Measurements from ENCODE around the gene FLRT2.

FLRT2 gene

DNA sequence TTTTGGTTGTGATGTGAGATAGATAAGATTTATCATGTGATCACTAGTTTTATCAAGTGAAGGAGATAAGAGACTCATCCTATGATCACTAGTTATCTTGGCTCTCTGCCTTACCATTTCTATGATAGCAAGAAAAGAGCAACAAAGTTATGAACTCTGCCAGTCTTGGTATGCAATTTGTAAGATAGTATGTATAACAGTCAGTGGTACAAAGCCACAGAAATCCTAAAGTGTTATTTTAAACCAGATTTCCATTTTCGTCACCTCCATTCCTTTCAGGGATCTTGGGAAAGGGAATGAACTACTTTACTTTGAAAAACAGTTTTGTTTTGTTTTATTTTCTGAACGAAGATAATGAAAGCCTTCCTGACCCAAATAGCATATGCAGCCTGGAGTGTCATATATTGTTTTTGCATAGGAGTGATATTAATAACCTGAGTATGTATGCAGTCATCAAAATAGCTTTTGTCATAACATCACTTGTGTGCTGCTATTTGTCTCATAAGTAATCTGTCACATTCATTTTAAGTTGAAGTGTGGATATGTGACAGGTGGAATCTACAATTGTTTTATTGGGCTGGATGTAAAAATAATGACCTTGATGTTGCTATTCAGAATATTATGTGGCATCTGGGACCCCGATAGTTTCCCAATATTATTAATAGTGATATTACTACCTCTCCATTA, 35.0 kb downstream of the FLRT2 start:
- no peak for DNase-seq (ENCODE audit: low read depth in 2 of 2)

DNA sequence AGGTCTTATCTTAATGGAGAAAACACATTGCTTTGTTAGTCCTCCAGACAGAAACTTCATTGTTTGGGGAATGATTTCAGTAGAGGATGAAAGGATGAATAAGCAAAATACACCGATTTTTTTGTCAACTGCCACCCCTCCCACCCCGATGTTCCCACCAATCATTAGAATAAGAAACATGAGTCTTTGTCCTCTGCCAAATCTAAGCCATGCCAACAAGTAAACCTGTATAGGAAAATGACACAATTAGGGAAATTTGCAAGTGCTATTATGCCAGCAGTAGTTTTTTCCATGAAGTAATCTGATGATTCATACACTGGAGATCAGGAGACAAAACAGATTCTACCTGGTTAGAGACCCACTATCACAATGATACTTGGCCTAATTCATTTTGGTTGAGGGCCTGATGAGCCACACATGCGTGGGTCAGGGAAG, 35.9 kb downstream of the FLRT2 start:
- no peak for DNase-seq (ENCODE audit: low read depth in 2 of 2)

DNA sequence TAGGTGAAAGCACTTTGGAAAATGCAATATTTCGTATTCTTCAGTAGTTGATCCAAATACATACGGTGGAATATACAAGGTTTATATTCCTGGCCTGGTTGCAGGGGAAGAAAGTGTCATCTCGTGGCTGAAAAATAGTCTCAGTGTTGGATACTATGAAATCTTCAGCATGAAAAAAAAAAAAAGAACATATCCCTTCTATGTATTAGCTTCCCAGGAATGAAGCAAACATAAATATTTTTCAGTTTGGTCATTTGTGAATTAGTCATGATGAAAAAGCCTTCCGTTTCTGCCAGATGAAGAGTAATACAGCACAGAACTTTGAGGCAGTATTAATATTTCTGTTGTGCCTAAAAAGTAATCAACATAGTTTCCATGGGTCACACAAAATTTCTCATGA, 36.7 kb downstream of the FLRT2 start:
- DNase-seq (ENCODE audit: low read depth in 2 of 2): no peak

DNA sequence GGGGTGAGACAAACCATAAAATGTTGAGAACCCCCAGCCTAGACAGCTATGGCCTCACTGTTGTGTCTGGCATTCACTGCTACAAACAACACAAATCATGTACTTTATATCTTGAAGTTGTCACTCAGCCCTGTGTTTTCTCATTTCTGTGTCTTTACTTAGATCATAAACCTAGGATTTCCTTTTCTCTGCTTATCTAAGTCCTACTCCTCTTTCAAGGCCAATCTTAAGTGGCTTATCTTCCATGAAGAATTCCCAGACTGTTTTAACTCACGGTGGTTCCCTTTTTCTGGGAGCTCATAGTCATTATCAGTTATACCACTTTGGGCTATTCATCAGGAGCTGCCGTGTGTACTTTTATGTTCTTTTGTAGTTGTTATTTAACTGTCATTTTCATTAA, 42.1 kb downstream of the FLRT2 start:
- DNase-seq (ENCODE audit: low read depth in 2 of 2): no peak

DNA sequence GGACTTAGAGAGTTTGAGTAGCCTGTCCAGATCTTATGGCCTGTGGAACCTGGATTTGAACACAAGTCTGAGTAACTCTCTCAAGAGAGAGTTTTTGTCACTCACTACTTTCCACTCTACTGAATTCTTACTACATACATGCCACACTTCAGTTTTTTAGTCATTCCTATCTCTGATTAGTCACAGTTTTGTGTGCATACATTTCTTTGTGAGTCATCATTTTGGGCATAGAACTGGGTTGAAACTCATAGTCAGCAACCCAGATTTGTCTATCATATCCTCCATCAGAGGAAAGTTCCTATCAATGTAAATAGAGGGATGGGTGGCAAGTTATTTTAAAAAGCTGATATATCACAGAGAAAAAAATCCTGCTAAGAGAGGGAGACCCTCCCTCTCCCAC, 42.9 kb downstream of the FLRT2 start:
- no peak for DNase-seq (ENCODE audit: low read depth in 2 of 2)

DNA sequence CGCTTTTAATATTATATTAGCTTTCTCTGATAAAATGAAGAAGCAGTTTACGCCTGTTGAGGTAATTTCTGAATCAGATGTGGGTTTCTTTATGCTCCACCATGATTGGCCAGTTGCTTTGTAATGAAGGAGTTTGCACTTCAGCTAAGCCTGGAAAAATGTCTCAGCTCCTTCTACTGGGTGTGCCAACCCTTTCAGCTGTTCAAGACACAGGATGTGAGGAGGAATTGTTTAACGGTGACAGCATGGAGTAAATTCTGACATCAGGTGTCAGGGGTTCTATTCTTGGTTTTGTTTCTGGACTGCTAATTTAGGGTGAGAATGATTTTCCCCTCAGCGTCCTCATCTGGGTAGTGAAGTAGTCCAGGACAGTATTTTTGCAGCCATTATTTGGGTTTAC, 43.5 kb downstream of the FLRT2 start:
- DNase-seq (ENCODE audit: low read depth in 2 of 2): no peak

DNA sequence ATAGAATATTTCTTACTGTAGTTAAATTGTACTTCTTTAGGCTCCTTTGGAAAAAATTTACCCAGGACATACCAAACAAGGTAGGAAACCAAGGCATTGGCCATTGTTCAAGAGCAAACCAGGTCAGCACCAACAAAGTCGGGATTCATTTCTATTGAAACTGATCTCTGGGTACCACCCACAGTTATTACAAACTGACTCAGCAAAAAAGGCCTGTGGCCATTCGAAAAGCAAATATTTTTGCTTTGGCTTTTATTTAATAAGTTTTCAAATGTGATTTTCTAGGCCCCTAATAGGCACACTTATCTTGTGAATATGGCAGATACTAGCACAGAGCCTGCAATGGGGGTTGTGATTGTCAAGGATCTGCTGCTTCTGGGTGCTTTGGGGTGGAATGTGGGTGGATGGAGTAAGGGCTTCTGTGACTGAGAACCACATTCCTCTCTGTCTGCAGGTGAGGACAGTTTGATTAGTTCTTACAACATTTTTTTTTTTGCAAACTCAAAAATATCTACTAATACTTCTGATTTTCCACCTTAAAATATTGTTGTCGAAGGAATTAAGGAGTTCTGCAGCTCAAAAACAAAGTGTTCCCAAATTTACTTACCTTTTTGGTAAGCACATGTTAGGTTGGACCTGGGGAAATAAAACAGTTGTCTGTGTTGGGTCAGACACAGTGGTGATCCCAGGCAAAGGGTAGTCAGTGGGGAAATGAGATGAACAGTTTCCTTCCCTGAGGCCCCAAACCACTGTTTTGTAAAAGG, 45.1 kb downstream of the FLRT2 start:
- no peak for DNase-seq (ENCODE audit: low read depth in 2 of 2)

DNA sequence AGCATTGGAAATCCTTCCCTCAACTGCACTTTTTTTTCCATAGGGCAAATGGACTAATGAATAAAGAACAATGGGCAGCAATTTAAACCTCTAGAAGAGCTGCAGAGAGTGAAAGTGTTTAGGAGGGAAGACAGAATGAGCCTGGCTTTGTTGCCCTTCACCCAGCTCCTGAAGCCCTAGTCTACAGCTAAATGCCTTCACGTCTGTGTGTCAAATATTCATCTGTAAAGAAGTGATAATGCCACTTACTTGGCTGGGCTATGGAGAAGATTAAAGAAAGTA, 45.6 kb downstream of the FLRT2 start:
- DNase-seq (ENCODE audit: low read depth in 2 of 2): no peak

DNA sequence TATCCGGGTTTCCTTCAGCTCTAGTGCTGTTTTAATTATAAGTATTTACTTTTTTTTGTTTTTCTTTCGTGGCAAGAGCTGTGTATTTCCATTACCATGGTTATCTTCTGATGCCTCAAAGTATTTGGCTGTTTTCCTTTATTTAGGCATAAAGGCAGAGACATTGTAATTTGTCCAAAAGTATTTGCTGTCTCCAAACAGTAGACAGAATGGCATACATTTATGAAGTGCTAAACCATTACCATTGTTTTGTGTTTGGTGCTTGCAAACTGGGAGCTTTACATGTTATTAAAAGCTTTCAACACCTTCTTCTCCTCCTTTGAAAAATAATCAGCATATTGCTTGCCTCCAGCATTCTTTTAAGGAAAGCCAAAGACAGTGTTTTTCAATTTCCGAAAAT, 46.3 kb downstream of the FLRT2 start:
- DNase-seq (ENCODE audit: low read depth in 2 of 2): no peak

DNA sequence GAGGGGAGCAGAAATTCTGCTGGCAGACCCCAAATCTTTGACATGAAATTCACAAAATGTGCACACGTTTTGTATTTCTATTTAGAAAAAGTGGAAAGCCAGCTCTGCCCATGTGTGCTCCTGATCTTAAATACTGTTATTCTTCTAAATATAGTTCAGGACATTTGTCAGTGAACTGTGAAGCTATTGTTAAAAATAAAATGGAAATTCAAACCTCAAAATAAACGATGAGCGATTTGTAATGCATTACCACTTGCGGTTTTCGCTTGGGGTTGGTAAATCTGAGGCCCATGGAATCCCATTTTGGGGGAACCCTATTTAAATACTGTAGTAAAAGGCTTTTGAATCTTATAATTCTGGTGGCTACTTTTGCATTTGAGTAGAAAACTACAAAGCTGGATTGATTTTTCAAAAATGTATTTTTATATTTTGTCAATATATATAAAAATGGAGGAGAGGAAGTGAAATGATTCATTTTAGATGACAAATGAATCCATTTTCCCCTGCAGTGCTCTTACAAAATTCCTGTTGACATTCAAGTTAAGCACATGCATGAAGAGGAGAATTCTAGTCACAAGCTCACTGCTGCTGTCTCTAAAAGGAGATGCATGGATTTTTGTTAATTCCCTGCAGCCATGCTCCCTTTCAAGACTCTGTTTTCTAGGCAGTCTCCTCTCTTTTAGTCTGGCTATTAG, 47.1 kb downstream of the FLRT2 start:
- no peak for DNase-seq (ENCODE audit: low read depth in 2 of 2)

DNA sequence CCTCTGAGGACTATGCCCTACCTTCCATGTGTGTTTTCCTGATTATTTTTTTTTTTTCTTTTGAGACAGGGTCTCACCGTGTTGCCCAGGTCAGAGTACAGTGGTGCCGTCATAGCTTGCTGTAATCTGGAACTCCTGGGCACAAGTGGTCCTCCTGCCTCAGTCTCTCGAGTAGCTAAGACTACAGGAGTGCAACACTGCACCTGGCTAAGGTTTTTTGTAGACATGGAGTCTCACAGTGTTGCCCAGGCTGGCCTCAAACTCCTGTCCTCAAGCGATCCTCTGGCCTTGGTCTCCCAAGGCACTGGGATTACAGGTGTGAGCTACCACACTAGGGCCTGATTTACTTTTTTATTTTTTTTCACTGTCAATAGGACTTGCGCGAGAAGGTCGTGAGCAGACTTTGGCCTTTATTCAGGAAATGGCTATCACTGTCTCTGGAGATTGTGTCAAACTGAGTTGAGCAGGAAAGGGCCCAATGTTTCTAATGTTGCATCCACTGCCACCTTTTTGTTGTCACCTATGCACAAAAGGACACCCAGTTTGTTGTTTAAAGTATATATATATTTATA, 47.7 kb downstream of the FLRT2 start:
- DNase-seq (ENCODE audit: low read depth in 2 of 2): no peak

DNA sequence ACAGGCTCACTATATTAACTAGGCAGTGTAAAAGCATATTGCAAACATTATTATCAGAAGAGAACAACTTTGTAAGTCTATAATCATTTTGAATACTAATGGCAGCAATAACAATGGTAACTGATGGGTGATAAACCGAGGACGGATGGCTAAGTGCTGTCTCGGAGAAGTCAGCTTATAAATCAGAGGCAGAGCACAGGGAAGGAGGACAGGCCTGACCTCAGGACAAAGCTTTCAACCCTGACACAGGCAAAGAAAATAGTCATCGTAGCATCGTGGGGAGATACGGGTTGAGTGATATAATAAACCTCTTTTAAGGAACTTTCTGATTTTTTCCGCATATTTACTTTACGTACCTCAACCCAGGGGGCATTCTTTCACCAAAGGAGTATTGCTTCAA, 48.4 kb downstream of the FLRT2 start:
- DNase-seq (ENCODE audit: low read depth in 2 of 2): no peak

DNA sequence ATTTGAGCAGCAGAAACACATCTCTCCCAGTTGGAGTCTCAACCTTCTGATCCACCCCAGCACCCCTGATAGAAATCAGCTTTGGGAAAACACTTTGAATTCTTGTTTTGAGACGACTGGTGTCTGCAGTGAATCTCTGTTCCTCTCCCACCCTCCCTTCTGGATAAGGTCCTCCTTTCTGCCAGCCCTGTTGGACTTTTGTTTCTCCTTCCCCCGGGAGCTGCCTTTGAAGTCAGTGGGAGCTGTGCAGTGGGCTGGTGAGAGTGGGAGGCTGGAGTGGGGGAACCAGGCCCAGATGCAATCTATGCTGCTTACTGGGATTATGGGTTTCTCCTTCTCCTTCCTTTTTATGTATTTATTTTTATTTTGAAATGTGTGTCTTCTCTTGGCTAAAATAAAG, 49.0 kb downstream of the FLRT2 start:
- DNase-seq (ENCODE audit: low read depth in 2 of 2): no peak

DNA sequence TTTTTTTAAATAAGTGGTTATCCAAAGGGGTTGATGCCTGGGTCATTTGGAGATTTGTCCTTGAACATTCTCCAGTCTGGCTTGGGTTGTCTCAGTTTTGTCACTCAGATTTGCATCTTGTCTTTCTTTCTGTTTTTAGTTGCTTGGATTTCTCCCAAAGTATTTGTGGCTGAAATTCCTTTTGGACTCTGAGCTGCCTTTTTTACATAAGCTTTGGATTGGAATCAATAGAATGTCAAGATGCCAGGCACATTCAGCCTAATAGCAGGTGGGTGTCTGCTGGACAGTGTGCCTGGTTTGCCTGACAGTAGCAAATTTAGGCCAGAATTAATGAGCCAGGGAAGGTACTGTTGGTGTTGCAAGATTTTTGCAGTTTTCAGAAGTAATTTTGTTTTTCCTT, 50.0 kb downstream of the FLRT2 start:
- no peak for DNase-seq (ENCODE audit: low read depth in 2 of 2)

DNA sequence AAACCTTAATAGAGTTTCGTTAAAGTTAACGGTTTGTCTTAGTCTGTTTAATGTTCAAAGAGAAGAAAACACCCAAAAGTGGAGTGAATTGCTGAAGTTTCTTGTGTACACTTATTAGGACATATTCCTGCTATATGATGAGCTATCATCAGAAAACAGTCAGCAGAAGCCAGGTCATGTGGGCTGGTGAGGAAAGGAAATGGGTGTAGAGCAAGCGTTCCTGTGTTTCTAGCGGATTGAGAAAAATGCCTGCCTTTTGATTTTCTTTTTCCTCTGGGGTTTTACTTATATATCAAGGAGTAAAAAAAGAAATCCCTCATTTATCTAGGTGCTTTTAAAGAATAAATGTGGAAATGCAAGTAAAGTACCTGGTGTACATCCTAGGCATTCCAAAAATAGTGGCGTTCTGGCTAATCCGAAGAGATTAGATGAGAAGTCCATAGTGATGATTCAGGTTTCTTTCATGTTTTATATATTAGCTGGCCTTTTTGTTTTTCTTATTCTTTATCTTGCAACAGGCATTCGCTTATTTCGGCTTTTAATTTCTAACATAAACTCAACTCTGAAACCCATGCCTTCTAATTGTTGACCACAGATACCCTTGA, 50.7 kb downstream of the FLRT2 start:
- DNase-seq (ENCODE audit: low read depth in 2 of 2): no peak

DNA sequence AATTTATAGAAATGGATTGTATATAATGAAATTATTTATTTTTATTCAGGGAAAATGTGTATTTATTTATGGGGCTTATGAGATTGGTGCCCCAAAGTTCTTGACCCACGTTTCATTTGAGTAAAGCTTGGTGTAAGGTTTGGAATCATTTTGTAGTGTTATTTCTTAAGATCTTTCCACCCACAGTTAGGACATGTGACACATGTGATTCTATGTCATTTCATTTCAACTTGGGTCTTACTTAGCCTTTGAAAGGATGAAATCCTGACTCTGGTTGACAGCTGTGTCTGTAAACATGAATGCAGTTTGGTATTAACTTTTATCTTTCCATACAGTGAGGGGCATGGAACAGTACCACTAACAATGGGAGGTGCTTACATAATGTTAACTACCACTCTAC, 51.7 kb downstream of the FLRT2 start:
- no peak for DNase-seq (ENCODE audit: low read depth in 2 of 2)

DNA sequence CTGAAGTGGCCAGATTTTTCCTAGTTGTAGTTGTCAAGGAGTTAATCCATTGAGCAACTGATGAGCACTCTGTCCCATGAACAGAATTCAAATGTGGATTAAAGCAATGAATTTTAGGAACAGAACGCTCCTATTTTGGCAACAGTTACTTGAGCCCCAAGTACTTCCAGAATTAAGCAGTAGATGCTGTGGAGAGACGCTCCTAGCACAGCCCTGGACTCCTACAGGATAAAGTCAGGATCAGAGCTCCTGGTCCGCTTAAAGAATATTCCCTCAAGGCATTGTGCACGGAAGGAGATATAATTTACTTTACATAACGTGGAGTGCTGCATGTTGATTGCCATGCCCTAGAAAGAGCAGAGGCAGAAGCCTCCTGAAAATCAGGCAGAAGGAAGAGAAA, 53.4 kb downstream of the FLRT2 start:
- no peak for DNase-seq (ENCODE audit: low read depth in 2 of 2)

DNA sequence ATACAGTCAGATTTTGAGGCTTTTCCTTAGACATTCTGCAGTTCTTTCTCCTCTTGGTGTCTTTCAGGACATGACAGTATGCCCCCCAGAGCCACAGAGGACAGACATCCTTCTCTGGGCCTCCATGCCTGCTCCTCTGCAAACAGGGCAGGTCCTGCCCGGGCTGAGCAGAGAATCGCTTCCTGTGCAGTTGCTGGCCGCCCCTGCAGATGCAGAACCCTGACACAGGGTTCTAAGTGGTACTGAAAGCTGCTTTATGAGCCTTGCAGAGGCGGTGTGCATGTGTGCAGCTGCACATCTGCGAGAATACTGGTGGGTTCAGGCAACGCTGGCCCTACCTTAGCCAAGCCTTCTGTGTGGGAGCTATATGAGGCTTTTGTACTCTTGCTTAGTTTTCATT, 54.5 kb downstream of the FLRT2 start:
- no peak for DNase-seq (ENCODE audit: low read depth in 2 of 2)

DNA sequence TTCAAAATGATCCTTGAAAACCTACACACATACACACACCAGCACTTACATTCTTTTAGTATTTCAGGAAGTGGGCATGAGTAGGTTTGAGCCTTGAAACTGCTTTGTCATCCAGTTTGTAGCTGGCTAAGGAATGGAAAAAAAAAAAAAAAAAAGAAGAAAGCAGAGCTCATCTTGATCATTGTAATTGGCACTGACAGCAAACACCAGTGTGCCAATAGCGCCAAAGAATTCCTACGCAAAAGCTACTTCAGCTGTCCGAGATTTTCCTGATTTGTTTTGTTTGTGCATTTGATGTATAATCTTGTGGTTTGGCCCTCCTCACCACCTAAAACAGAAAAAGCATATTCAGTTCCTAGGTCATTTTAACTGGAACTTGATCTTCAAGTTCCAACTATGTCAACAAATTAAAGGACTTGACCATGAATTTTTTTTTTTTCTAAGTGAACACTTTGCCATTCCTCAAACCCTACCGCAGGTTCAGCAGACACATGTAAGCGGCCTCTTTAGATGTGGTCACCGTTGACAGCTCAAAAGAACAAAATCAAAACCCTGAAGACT, 57.3 kb downstream of the FLRT2 start:
- no peak for DNase-seq (ENCODE audit: low read depth in 2 of 2)

DNA sequence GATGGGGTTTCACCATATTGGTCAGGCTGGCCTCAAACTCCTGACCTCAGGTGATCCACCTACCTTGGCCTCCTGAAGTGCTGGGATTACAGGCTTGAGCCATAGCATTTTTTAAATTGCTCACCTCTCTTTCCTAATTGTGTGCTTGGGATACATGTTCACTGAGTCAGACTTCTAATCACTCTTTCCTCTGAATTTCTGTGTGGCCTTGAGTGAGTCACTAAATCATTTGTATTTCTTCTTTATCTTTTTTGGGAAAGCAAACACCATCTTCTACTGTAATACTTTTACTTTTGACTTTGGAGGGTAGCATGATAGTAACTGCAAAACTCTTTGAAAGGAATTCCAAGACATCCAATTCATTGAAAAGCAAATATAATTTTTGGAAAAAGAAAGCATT, 60.8 kb downstream of the FLRT2 start:
- no peak for DNase-seq (ENCODE audit: low read depth in 2 of 2)

DNA sequence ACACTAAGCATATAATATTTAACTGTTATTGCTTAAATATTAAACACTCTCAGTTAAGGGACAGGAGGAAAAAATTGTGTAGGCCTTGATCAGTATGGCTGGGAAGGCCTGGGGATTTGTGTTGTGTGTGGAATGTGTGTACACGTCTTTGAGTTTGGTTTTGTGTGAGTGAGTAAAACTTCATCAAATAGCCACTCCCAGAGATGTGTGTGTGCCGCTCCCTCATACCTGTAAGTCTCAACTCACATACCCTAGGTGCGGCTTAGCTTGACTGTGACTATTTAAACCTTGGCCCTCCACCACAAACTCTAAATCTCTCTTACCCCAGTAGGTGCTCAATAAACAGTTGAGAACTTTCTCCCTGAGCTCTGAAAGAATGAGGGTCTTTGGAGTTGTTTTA, 64.3 kb downstream of the FLRT2 start:
- DNase-seq (ENCODE audit: low read depth in 2 of 2): no peak

DNA sequence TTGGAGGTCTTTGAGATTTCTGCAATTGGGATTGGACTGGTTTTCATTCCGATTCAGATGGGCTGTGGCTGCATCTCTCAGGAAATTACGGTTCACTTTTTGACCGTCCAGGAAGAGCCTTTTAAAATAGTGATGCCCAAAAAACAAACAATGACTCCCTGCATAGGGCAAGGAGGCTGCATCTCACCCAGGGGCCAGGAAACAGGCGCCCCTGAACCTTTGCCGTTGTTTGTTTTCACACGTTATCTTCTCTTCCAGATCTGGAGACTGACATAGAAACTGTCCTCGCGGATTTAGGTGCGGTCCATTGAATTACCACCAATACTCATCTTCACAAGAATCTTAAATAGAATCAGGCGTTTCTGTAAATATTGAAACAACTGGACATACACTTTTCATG, 66.0 kb downstream of the FLRT2 start:
- no peak for DNase-seq (ENCODE audit: low read depth in 2 of 2)
